Measurements from ENCODE around the gene TMEM140.

TMEM140 gene

DNA sequence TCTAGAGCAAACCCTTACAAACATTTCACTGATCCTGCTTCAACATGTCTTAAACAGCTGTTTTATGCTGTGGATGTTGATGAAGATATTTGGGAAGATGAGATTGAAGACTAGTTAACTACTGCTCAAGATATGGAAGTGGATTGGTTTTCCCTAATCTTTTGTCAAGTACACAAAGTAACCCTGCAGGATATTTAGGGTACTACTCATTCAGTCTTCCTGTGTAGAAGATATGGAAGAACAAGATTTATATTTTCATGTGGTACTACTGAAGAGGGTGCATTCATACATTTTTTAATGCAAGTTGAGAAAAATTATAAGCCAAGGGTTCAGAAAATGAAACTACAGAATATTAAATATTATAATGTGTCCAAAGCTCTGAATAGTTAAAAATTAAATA, 18.3 kb upstream of the TMEM140 start:
- Histone ChIP-seq H3K4me3 (ENCODE audit: low read depth, low read length) (no peak overlapping the region), H3K4me1 (ENCODE audit: control insufficient read depth, insufficient read depth, low read length) (no peaks in the 10 kb centered on the region), H3K36me3 (ENCODE audit: control insufficient read depth, insufficient read depth, low read length) (no peaks in the 10 kb centered on the region), H3K27me3 (ENCODE audit: control insufficient read depth, insufficient read depth, low read length) (no peaks in the 10 kb centered on the region), H3K9me3 (ENCODE audit: control insufficient read depth, insufficient read depth, low read length) (no peaks in the 10 kb centered on the region), H3K9ac (ENCODE audit: low read depth, low read length) (no peak overlapping the region)

DNA sequence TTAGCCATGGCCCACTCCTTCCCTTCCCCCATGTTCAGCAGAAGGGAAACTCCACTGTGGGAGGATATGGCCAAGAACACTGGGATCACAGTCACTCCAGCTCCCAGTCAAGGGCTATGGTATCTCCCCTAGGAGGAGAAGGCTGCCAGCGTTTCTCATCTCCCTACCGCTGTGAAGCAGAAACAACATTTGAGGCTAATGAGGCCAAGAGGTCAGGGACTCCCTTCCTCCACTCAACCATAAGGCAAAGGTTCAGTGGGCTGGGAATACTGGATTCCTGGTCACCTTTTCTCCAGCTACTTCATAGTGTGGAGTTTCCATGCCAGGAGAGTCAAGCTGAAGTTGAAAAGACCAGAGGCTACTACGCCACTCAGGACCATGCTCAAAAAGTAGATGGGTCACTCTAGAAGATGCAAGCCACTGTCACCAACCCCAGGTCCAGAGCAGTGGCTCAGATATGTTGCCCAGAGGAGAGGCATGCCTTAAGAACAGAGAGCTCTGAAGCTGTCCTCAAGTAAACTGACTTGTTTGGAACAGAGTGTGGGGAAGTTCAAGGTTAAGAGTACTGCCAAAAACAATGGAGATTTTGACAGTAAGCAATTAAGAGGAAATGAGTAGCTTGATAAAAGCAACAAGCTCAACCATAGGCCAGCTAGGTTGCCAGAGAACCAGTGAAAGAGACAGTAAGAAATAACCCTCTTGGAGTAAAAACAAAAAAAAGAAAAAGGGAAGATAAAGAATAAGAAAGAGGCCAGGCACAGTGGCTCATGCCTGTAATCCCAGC, 3.8 kb upstream of the TMEM140 start:
- no peaks in the 10 kb centered on the region for H3K36me3 ChIP-seq (ENCODE audit: control insufficient read depth, insufficient read depth, low read length)
- H3K4me3 ChIP-seq (ENCODE audit: low read depth, low read length), result no peak overlapping the region
- peaks cover 7% of the 10 kb centered on the region for H3K4me1 ChIP-seq (ENCODE audit: control insufficient read depth, insufficient read depth, low read length)
- H3K27me3 ChIP-seq (ENCODE audit: control insufficient read depth, insufficient read depth, low read length), result no peaks in the 10 kb centered on the region
- H3K9me3 ChIP-seq (ENCODE audit: control insufficient read depth, insufficient read depth, low read length), result no peaks in the 10 kb centered on the region
- H3K9ac ChIP-seq (ENCODE audit: low read depth, low read length), result no peak overlapping the region

DNA sequence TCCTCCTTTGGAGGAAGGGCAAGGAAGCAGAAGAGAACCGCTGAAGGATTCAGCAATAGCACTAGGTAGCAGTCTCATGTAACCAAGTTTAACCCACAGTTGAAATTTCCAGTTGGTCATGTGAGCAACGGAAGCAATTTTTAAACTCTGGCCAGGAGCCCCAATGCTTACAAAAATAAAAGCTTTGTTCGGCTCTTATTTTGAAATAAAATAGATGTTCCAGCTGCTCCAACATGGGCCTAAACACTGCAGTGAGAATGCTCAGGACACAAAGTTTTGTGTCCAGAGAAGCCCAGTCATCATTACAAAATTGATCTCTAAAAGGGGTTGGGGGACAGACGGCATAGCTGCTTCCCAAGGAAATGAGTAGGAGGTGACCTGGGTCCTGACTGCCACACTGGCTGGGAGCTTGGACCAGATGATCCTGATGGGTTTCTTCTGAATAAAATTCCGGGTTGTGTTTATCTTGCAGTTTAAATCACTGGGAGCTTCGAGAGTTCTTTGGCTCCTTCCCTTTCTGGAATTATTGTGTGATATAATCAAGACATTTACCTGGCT, 452 bp upstream of the TMEM140 start:
- Histone ChIP-seq H3K4me3 (ENCODE audit: low read depth, low read length) (no peak overlapping the region), H3K9ac (ENCODE audit: low read depth, low read length) (no peak overlapping the region), H3K36me3 (ENCODE audit: control insufficient read depth, insufficient read depth, low read length) (no peaks in the 10 kb centered on the region), H3K27me3 (ENCODE audit: control insufficient read depth, insufficient read depth, low read length) (no peaks in the 10 kb centered on the region), H3K4me1 (ENCODE audit: control insufficient read depth, insufficient read depth, low read length) (peaks cover 7% of the 10 kb centered on the region), H3K9me3 (ENCODE audit: control insufficient read depth, insufficient read depth, low read length) (no peaks in the 10 kb centered on the region)

DNA sequence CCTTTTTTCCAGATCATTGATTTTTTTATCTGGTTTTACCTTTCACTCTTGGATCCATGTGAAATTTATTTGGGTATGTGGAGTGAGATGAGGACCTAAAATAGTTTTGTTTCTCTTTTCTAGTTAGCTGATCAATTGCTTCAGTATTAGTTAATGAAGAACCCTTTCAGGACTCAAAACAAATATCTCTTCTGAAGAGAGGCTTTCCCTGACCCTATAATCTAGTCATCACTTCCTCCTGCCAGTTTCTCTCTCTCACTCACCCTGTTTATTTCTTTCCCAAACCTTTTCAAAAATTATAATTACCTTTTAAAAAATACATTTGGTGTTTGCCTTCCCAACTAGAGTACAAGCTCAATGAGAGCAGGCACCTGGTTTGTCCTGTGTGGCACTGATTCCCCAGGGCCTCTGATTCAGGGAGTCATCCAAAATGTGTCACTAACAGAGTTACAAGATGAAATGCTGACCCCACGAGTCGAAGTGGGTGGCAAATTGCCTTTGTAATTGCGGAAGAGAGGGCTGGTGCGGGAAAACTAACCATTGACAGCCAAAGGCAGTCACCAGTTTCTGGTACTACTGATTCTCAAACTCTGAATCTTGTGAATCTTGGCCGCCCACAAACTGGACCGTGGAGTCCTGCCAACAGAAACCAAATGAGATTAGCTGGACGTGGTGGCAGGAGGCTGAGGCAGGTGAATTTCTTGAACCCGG, 2.4 kb downstream of the TMEM140 start:
- H3K9me3 ChIP-seq (ENCODE audit: control insufficient read depth, insufficient read depth, low read length), result no peaks in the 10 kb centered on the region
- peaks cover 7% of the 10 kb centered on the region for H3K4me1 ChIP-seq (ENCODE audit: control insufficient read depth, insufficient read depth, low read length)
- no peak overlapping the region for H3K9ac ChIP-seq (ENCODE audit: low read depth, low read length)
- H3K36me3 ChIP-seq (ENCODE audit: control insufficient read depth, insufficient read depth, low read length), result no peaks in the 10 kb centered on the region
- H3K27me3 ChIP-seq (ENCODE audit: control insufficient read depth, insufficient read depth, low read length), result no peaks in the 10 kb centered on the region
- no peak overlapping the region for H3K4me3 ChIP-seq (ENCODE audit: low read depth, low read length)

DNA sequence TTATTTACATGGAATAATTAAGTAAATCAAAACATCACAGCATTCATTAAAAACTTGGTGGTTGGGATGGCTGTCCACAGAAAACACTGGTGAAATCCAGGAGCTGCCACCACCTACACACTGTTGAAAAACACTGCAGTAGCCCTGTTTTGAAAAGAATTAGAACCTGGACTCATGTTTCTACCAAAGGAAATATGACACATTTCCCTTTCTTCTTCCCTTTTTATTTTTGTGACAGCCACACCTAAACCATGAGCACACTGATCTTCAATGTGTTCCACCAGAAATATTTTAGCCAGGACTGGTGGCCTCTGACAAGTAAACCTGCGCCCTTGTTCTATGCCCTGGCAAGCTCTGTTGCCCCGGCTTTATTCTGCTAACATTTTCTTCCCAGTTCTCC, 3.3 kb downstream of the TMEM140 start:
- H3K36me3 ChIP-seq (ENCODE audit: control insufficient read depth, insufficient read depth, low read length), result no peaks in the 10 kb centered on the region
- H3K4me1 ChIP-seq (ENCODE audit: control insufficient read depth, insufficient read depth, low read length), result peaks cover 7% of the 10 kb centered on the region
- H3K9me3 ChIP-seq (ENCODE audit: control insufficient read depth, insufficient read depth, low read length), result no peaks in the 10 kb centered on the region
- no peaks in the 10 kb centered on the region for H3K27me3 ChIP-seq (ENCODE audit: control insufficient read depth, insufficient read depth, low read length)
- no peak overlapping the region for H3K4me3 ChIP-seq (ENCODE audit: low read depth, low read length)
- no peak overlapping the region for H3K9ac ChIP-seq (ENCODE audit: low read depth, low read length)

DNA sequence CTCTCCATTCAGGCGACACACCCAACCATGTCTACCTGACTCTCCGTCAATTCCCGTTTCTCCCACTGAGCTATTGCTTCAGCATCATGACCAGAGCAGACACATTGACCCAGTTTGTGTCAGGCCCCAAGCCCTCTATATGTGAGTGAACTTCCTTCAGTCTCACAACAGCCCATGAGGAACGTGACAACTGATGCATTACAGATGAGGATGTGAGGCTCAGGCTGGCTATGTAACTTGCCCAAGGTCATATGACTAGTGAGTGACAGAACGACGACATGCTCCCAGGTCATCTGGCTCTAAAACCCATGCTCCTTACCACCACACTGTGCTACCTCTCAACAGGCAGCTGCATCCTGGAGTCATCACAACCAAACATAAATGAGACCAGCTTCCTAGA, 3.7 kb downstream of the TMEM140 start:
- peaks cover 7% of the 10 kb centered on the region for H3K4me1 ChIP-seq (ENCODE audit: control insufficient read depth, insufficient read depth, low read length)
- H3K4me3 ChIP-seq (ENCODE audit: low read depth, low read length), result no peak overlapping the region
- no peaks in the 10 kb centered on the region for H3K36me3 ChIP-seq (ENCODE audit: control insufficient read depth, insufficient read depth, low read length)
- H3K27me3 ChIP-seq (ENCODE audit: control insufficient read depth, insufficient read depth, low read length), result no peaks in the 10 kb centered on the region
- no peak overlapping the region for H3K9ac ChIP-seq (ENCODE audit: low read depth, low read length)
- no peaks in the 10 kb centered on the region for H3K9me3 ChIP-seq (ENCODE audit: control insufficient read depth, insufficient read depth, low read length)

DNA sequence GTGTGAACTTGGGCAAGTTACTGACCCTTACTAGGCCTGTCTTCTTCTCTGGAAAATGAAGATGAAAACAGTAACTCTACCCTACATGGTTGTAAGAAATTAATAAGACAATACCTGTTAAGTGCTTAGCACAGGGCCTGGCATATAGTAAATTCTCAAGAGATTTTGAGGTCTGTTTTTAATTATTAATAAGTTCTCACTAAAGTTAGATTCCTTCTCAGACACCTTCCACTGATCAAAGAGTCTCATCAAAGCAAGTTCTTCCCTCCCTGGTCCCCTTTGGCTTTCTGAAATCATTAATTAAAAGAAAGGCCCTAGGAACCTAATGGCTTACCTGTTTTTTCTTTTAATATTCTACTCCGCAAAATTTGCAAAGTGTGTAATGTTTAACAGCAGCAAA, 4.6 kb downstream of the TMEM140 start:
- Histone ChIP-seq H3K9ac (ENCODE audit: low read depth, low read length) (no peak overlapping the region), H3K27me3 (ENCODE audit: control insufficient read depth, insufficient read depth, low read length) (no peaks in the 10 kb centered on the region), H3K9me3 (ENCODE audit: control insufficient read depth, insufficient read depth, low read length) (no peaks in the 10 kb centered on the region), H3K4me1 (ENCODE audit: control insufficient read depth, insufficient read depth, low read length) (peaks cover 3% of the 10 kb centered on the region), H3K4me3 (ENCODE audit: low read depth, low read length) (no peak overlapping the region), H3K36me3 (ENCODE audit: control insufficient read depth, insufficient read depth, low read length) (no peaks in the 10 kb centered on the region)

DNA sequence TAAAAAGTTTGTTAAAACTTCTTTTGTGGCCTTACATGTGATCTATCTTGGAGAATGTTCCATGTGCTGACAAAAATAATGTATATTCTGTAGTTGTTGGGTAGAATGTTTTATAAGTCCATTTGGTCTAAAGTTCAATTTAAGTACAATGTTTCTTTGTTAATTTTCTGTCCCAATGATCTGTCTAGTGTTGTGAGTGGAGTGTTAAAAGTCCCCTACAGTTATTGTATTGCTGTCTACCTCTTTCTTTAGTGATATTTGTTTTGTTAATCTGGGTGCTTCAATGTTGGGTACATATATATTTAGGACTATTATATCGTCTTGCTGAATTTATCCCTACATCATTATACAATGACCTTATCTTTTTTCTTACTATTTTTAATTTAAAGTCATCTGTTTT, 6.9 kb downstream of the TMEM140 start:
- H3K9me3 ChIP-seq (ENCODE audit: control insufficient read depth, insufficient read depth, low read length), result no peaks in the 10 kb centered on the region
- H3K4me1 ChIP-seq (ENCODE audit: control insufficient read depth, insufficient read depth, low read length), result no peaks in the 10 kb centered on the region
- no peaks in the 10 kb centered on the region for H3K36me3 ChIP-seq (ENCODE audit: control insufficient read depth, insufficient read depth, low read length)
- no peak overlapping the region for H3K9ac ChIP-seq (ENCODE audit: low read depth, low read length)
- no peak overlapping the region for H3K4me3 ChIP-seq (ENCODE audit: low read depth, low read length)
- H3K27me3 ChIP-seq (ENCODE audit: control insufficient read depth, insufficient read depth, low read length), result no peaks in the 10 kb centered on the region

DNA sequence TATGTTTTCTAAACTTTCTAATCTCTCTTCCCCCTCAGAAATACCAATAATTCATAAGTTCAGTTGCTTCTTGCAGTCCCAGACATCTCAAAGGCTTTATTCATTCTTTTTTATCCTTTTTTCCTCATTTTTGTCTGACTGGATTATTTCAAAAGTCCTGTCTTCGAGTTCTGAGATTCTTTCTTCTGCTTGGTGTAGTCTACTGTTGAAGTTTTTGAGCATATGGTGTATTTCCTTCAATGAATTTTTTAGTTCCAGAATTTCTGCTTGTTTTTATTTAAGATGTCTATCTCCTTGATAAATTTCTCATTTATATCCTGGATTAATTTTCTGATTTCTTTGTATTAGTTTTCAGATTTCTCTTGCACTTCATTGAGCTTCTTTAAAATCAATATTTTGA, 8.4 kb downstream of the TMEM140 start:
- Histone ChIP-seq H3K9me3 (ENCODE audit: control insufficient read depth, insufficient read depth, low read length) (no peaks in the 10 kb centered on the region), H3K4me3 (ENCODE audit: low read depth, low read length) (no peak overlapping the region), H3K27me3 (ENCODE audit: control insufficient read depth, insufficient read depth, low read length) (no peaks in the 10 kb centered on the region), H3K36me3 (ENCODE audit: control insufficient read depth, insufficient read depth, low read length) (no peaks in the 10 kb centered on the region), H3K4me1 (ENCODE audit: control insufficient read depth, insufficient read depth, low read length) (peaks cover 5% of the 10 kb centered on the region), H3K9ac (ENCODE audit: low read depth, low read length) (no peak overlapping the region)

DNA sequence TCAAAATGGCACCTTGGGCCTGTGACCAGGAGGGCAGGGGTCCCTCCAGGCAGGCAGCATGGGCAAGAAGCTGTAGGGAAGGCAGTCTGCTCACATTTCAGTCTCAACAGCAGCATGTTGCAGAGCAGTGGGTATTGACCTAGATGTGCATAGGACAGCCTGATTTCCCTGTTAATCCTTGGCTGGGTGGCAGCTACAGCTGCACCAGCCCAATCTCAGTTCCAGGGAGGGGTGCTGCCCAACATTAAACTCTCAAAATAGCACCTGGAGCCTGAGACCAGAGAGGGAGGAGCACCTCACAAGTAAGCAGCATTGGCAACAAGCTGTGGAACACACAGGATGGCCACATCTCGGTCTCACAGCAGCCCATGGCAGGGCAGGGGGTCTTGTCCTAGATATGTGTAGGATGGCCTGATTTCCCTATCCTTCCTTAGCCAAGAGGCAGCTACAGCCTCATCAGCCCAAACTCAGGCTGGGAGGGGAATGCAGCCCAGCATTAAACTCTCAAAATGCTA, 10.3 kb downstream of the TMEM140 start:
- Histone ChIP-seq H3K27me3 (ENCODE audit: control insufficient read depth, insufficient read depth, low read length) (no peaks in the 10 kb centered on the region), H3K36me3 (ENCODE audit: control insufficient read depth, insufficient read depth, low read length) (peaks cover 8% of the 10 kb centered on the region), H3K9ac (ENCODE audit: low read depth, low read length) (no peak overlapping the region), H3K4me1 (ENCODE audit: control insufficient read depth, insufficient read depth, low read length) (peaks cover 5% of the 10 kb centered on the region), H3K9me3 (ENCODE audit: control insufficient read depth, insufficient read depth, low read length) (no peaks in the 10 kb centered on the region), H3K4me3 (ENCODE audit: low read depth, low read length) (no peak overlapping the region)

DNA sequence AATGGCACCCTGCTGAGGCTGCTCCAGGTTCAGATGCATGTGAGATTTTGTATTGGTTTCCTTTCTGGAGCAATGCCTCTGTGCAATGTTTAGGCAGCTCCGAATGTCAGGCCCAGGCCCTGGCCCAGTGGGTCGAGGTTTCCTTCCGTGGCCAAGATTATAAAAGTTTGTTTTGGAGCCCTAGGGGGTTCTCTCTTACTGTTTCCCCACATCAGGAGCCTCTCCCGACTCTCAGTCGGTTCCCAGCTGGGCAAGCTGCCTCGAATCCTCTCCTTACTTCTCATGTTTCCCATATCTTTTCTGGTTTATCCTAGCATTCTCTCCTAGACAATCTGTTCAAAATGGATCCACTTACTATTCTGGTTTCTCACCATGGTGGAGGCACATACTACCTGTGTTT, 11.0 kb downstream of the TMEM140 start:
- H3K27me3 ChIP-seq (ENCODE audit: control insufficient read depth, insufficient read depth, low read length), result no peaks in the 10 kb centered on the region
- no peak overlapping the region for H3K9ac ChIP-seq (ENCODE audit: low read depth, low read length)
- peaks cover 5% of the 10 kb centered on the region for H3K4me1 ChIP-seq (ENCODE audit: control insufficient read depth, insufficient read depth, low read length)
- H3K36me3 ChIP-seq (ENCODE audit: control insufficient read depth, insufficient read depth, low read length), result peaks cover 8% of the 10 kb centered on the region
- H3K9me3 ChIP-seq (ENCODE audit: control insufficient read depth, insufficient read depth, low read length), result no peaks in the 10 kb centered on the region
- no peak overlapping the region for H3K4me3 ChIP-seq (ENCODE audit: low read depth, low read length)
